Subcutaneous abdominal adipose tissue (tissue), 5 donors: ENCODE results near the gene SNAPC2.
A peak's percentile ranks its signal among the peaks of the same experiment; 100 is the strongest.
"Not testable (repeated sequence)": the region's sequence is repeated elsewhere in the genome, so short reads cannot be mapped to it uniquely, and the experiment has no call there.

Experiments used
- H3K27ac ChIP-seq: one replicate; pipeline ENCODE4 v1.7.0; 2013; ENCODE audit warnings: low read depth, mild to moderate bottlenecking, inconsistent platforms, low read length, moderate library complexity
- H3K27me3 ChIP-seq, 5 donors: one replicate each; pipeline ENCODE4 v1.7.0; 2013; ENCODE audit warnings: low read length in 5 of 5, inconsistent platforms in 1 of 5; ENCODE audit not compliant: control insufficient read depth in 5 of 5, insufficient read depth in 4 of 5
- H3K36me3 ChIP-seq, 5 donors: one replicate each; pipeline ENCODE4 v1.7.0; 2013; ENCODE audit warnings: low read length in 5 of 5; ENCODE audit not compliant: control insufficient read depth in 5 of 5, insufficient read depth in 5 of 5
- H3K4me1 ChIP-seq, 5 donors: one replicate each; pipeline ENCODE4 v1.7.0; 2013; ENCODE audit warnings: low read length in 5 of 5, mild to moderate bottlenecking in 3 of 5, moderate library complexity in 1 of 5; ENCODE audit not compliant: control insufficient read depth in 5 of 5, insufficient read depth in 5 of 5
- H3K4me3 ChIP-seq, 5 donors: one replicate each; pipeline ENCODE4 v1.7.0; 2013; ENCODE audit warnings: low read length in 5 of 5, low read depth in 1 of 5
- H3K9ac ChIP-seq, 5 donors: one replicate each; pipeline ENCODE4 v1.7.0; 2013; ENCODE audit warnings: low read length in 5 of 5, mild to moderate bottlenecking in 4 of 5, moderate library complexity in 3 of 5
- H3K9me3 ChIP-seq, 5 donors: one replicate each; pipeline ENCODE4 v1.7.0; 2013; ENCODE audit warnings: low read length in 5 of 5; ENCODE audit not compliant: control insufficient read depth in 5 of 5
- donor health status: healthy.
- donor health status: healthy.
- donor health status: healthy.
- donor health status: healthy.
- donor health status: healthy.

SNAPC2 gene

DNA sequence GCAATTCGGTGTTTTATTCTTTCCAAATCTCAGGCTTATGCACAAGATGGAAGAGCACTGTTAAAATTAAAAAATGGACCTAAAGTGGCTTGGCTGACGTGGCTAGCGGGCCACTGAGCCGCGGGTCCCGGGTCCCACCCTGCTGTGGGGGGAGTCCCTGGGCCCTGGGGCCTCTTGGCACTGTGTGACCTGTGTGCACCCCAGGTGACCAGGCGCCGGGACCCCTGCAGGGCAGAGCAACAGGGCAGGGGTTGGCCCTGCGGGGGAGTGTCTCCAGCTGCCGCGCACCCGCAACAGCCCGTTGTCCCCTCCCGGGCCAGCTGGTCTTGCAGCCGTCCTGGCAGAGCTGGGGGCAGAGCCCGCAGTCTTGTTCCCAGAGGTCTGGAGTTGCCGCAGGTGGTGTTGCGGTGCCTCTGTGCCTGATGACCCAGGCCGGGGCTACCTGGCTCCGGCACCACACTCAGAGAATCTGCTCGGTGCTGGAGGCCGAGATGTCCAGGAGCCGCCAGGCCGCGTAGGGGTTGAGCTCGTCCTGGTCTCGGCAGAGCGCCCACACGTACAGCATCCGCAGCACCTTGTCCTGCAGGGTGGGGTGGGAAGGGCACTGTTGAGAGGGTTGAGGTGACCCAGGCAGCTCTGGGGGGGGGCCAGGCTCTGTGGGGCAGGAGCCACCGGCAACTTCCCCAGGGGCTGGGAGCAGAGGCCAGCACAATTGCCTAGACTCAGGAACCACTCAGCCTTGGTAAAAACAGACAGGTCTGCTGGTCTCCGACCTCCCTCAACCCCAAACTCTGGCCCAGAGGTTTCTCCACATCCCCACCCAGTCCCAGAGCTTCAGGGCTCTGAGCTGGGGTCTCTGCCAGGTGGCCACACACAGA is 6.8 kb downstream of the SNAPC2 start:
- Histone ChIP-seq H3K4me1 (peaks cover 3 to 50% (median 35%) of the 10 kb centered on the region in 5 donors), H3K9me3 (no peaks in the 10 kb centered on the region), H3K36me3 (peaks cover 0 to 34% (median 30%) of the 10 kb centered on the region in 5 donors), H3K9ac (no peak overlapping the region), H3K4me3 (peak overlapping the region in 2 of 5 donors; percentile 52 to 58), H3K27ac (no peak overlapping the region), H3K27me3 (no peaks in the 10 kb centered on the region)

- Histone ChIP-seq H3K27ac (peak overlapping the region; percentile 42), H3K9ac (no peak overlapping the region), H3K4me3 (no peak overlapping the region), H3K9me3 (no peaks in the 10 kb centered on the region), H3K36me3 (peaks cover 0 to 34% (median 31%) of the 10 kb centered on the region in 5 donors), H3K4me1 (peaks cover 2 to 45% (median 30%) of the 10 kb centered on the region in 5 donors), H3K27me3 (no peaks in the 10 kb centered on the region)
Measured at GRCh38 chr19:7927605-7928333, 7.6 kb downstream of the SNAPC2 start.

DNA sequence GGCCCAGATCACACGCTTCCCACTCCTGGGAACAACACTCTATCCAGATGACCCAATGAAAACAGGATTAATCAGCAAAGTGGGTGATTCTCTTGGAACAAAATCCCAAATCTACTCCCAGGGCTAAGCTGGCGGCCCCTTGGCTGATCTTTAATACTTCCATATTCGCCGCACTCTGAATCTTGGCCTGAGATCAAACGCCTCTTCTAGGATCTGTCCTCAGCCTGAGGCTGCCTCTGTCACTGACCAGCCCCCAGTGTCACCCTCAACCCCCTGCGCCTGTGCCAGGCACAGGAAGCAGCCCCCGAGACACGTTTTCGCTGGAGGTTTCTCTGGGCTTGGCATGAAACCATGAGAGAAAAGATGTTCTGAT is 8.2 kb downstream of the SNAPC2 start:
- peak overlapping the region; percentile 42 for H3K27ac ChIP-seq
- peaks cover 0 to 34% (median 34%) of the 10 kb centered on the region in 5 donors for H3K36me3 ChIP-seq
- H3K9ac ChIP-seq: peak overlapping the region in 1 of 5 donors; percentile 47

GRCh38 chr19:7928741-7929701 is 8.9 kb downstream of the SNAPC2 start:
- H3K4me1 ChIP-seq: peaks cover 2 to 45% (median 30%) of the 10 kb centered on the region in 5 donors
- peak overlapping the region; percentile 50 for H3K27ac ChIP-seq

More for the DNA sequence above, 8.2 kb downstream of the SNAPC2 start:
- peaks cover 2 to 45% (median 30%) of the 10 kb centered on the region in 5 donors for H3K4me1 ChIP-seq
- H3K4me3 ChIP-seq: no peak overlapping the region
- H3K9me3 ChIP-seq: no peaks in the 10 kb centered on the region
- no peaks in the 10 kb centered on the region for H3K27me3 ChIP-seq

GRCh38 chr19:7930030-7930429 is 9.9 kb downstream of the SNAPC2 start:
- Histone ChIP-seq H3K36me3 (peaks cover 0 to 51% (median 48%) of the 10 kb centered on the region in 5 donors), H3K4me1 (peaks cover 2 to 41% (median 26%) of the 10 kb centered on the region in 5 donors)
- not testable (repeated sequence) for H3K27me3 ChIP-seq, H3K9me3 ChIP-seq, H3K27ac ChIP-seq, H3K9ac ChIP-seq, H3K4me3 ChIP-seq

More at GRCh38 chr19:7928741-7929701, 8.9 kb downstream of the SNAPC2 start:
- H3K27me3 ChIP-seq: no peaks in the 10 kb centered on the region
- no peak overlapping the region for H3K4me3 ChIP-seq
- H3K9ac ChIP-seq: peak overlapping the region in 2 of 5 donors; percentile 51 to 60
- no peaks in the 10 kb centered on the region for H3K9me3 ChIP-seq
- peaks cover 0 to 41% (median 41%) of the 10 kb centered on the region in 5 donors for H3K36me3 ChIP-seq

DNA sequence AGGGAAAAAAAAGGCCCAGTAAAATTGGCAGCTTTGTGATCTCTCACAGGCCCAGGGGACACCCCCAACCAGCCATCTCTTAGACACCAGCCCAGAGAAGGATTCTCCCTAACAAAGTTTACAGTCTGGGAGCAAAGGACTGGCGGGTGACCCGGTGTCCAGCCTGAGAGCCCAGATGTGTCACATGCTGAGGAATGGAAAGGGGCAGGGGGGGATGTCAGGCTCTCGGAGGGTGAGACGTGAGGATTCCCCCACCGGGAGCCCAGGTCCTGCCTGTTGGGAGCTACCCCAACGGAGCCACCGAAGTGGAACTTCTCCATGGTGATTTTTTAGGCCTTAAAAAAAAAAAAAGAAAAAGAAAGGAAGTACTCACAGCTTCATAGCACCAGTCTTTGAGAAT is 10.6 kb downstream of the SNAPC2 start:
- peaks cover 0 to 59% (median 55%) of the 10 kb centered on the region in 5 donors for H3K36me3 ChIP-seq
- H3K9ac ChIP-seq: no peak overlapping the region

GRCh38 chr19:7931221-7932061 is 11.3 kb downstream of the SNAPC2 start:
- Histone ChIP-seq H3K36me3 (peaks cover 0 to 65% (median 62%) of the 10 kb centered on the region in 5 donors), H3K27me3 (no peaks in the 10 kb centered on the region), H3K4me1 (peaks cover 2 to 30% (median 19%) of the 10 kb centered on the region in 5 donors), H3K9me3 (no peaks in the 10 kb centered on the region), H3K4me3 (no peak overlapping the region), H3K9ac (no peak overlapping the region), H3K27ac (no peak overlapping the region)

More for the DNA sequence above, 10.6 kb downstream of the SNAPC2 start:
- Histone ChIP-seq H3K27ac (no peak overlapping the region), H3K4me3 (no peak overlapping the region), H3K27me3 (no peaks in the 10 kb centered on the region), H3K4me1 (peaks cover 2 to 34% (median 23%) of the 10 kb centered on the region in 5 donors), H3K9me3 (no peaks in the 10 kb centered on the region)

DNA sequence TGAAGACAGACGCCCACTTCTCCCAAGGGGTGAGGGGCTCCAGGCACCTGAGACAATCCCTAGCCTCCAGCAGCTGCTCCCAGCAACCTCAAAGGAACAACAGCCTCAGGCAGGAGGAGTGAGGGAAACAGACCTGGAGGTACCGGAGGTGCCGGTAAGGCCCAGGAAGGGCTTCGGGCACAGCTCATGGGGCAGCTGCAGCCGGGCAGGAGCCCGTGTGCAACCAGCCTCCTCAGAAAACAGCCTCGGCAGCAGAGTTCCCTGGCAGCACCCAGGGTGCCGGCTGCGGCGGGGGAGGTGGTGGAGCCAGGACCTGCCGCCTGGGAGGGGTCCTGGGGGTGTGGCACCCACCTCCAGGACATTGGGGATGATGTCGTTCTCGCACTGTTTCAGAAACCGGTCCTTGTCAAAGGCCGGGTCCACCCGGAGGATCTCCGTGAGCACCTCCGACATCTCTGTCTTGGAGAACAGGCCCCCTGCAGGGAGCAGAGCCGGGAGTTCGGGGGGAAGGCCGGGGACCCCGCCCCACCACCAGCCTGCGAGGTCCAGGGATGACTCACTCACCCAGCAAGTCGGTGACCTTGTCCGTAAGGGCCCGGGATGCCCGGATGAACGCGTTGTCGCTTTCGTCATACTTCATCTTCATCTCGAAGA is 12.3 kb downstream of the SNAPC2 start:
- no peak overlapping the region for H3K4me3 ChIP-seq
- H3K27ac ChIP-seq: no peak overlapping the region
- H3K4me1 ChIP-seq: peaks cover 2 to 20% (median 15%) of the 10 kb centered on the region in 5 donors
- H3K9ac ChIP-seq: no peak overlapping the region
- H3K27me3 ChIP-seq: no peaks in the 10 kb centered on the region
- H3K36me3 ChIP-seq: peaks cover 0 to 70% (median 67%) of the 10 kb centered on the region in 5 donors
- H3K9me3 ChIP-seq: no peaks in the 10 kb centered on the region
